IPS-11a (cell line): Measurements from ENCODE around the gene DNAJC10.
"Not testable (repeated sequence)": the region's sequence is repeated elsewhere in the genome, so short reads cannot be mapped to it uniquely, and the experiment has no call there.

Experiments
- H3K4me3 ChIP-seq: one replicate; pipeline ENCODE4 v1.5.1; 2013; ENCODE audit warnings: low read depth, low read length, control low read depth

The DNAJC10 gene

DNA sequence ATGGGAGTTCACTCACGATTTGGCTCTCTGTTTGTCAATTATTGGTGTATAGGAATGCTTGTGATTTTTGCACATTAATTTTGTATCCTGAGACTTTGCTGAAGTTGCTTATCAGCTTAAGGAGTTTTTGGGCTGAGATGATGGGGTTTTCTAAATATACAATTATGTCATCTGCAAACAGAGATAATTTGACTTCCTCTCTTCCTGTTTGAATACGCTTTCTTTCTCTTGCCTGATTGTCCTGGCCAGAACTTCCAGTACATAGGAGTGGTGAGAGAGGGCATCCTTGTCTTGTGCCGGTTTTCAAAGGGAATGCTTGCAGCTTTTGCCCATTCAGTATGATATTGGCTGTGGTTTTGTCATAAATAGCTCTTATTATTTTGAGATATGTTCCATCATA lies 66.6 kb downstream of the DNAJC10 start:
- not testable (repeated sequence) for H3K4me3 ChIP-seq

DNA sequence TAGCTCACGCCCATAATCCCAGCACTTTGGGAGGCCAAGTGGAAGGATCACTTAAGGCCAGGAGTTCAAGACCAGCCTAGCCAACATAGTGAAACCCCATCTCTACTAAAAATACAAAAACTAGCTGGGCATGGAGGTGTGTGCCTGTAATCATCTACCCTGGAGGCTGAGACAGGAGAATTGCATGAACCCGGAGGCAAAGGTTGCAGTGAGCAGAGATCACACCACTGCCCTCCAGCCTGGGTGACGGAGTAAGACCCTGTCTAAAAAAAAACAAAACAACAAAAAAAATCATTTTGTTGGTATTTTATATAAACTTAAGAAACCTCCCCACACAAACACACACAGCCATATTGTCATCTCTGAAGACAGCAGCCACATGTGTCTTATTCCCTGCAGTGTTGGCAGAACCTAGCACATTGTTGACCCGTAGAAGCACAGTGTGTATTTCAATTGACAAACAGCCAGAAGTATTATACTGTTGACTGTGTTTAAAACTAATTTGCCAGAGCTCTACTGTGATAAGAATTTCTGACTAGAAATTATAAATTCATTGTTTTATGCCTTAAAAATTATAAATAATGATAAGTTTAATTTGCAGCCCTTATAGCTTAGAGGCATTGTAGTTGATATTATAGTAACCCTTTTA lies 68.1 kb downstream of the DNAJC10 start:
- H3K4me3 ChIP-seq = no peak overlapping the region

DNA sequence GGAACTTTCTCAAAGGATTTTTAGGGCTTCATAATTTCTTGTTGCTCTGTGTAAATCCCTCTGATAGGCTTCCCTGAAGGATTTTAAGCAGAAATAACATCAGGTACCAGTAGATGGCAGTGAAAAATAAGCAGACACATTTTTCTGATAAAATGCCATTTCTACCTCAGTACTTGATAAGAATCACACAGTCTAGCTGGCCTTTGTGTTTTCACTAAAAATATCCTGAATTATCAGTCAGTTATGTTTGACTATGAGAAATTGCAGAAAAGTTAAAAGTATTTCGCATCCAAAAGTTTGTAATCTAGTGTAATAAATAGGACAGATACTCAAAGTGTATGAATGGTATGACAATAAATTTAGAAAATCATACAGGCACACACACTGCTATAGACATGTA lies 68.7 kb downstream of the DNAJC10 start:
- H3K4me3 ChIP-seq = no peak overlapping the region

DNA sequence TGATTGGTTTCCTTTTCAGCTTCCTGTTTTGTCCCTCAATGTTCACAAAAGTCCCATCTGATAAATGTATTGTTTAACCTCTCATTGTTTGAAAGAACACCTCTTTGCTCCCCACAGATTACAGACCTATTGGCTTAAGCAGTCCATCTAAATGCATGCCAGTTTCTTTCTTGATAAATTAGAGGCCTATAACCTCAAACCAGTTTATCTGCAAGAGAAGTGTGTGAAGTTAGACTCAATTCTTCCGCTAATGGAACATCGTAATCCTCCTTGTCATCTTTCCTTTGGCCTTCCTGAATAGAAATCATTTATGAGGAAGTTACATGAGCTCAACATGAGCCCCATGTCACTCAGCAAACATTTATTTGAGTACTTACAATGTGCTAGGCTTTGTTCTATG lies 76.4 kb downstream of the DNAJC10 start:
- H3K4me3 ChIP-seq = no peak overlapping the region

DNA sequence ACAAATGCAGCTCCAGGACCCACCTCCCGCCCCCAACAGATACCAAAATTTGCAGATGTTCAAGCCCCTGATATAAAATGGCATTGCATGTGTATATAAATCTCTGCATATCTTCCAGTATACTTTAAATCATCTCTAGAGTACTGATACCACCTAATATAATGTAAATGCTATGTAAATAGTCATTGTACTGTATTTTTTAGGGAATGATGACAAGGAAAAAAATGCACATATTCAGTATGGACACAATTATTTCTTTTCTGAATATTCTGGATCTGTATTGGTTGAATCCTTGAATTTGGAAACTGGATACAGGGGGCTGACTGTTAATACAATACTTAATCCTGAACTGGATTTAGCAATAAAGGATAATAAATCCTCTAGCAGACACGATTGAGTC lies 82.7 kb downstream of the DNAJC10 start:
- no peak overlapping the region for H3K4me3 ChIP-seq

DNA sequence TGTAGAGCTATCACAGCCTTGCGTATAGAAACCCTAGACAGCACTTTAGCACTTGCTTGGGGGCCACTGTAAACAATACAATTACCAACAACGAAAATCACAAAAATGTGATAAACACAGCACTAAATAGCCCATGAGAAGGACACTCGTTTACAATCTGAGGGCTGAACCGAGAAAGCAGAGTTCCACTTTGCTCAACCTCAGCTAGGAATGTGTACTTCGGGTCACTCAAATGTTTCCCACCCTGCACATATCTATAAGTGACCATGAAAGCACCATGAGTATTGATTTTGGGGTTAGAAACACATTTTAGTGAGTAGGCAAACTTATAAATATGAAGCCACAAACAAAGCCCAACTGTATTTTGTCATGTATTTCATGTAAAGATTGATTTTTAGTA lies 88.1 kb downstream of the DNAJC10 start:
- no peak overlapping the region for H3K4me3 ChIP-seq

DNA sequence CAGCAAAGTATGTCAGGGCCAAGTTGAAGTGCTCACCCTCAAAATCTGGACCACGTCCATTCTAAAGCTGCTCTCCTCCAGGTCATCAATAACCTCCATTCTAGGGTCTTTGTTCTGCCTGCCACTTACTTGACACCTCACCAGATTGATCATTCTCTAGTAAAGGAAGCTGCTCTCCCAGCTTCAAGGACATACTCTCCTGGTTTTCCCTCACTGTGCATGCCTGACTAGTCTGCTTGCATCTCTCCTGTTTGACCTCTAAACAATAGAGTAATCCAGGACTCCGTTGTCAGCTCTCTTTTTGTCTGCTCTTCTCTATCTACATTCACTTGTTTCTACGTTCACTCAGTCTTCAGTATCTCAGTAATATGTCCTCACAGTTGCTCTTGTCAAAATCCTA lies 91.3 kb downstream of the DNAJC10 start:
- H3K4me3 ChIP-seq = no peak overlapping the region

DNA sequence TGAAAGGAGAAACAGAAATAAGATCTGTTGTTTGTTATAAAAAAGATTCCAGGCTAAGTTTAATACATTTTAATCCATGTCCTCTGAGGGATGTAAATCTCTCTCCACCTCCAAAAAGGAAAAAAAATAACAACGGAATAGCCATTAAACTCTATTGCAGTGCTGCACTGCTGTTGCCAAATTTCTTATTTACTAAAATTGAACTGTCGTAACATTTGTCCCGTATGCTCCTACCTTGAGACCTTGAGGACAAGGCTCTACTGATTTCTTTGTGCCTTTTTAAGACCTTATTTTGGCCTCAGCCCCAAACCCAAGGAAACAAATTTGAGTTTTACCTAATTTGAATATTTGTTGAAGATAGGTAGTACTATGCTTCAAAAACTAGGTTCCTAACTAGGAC lies 94.0 kb downstream of the DNAJC10 start:
- no peak overlapping the region for H3K4me3 ChIP-seq

DNA sequence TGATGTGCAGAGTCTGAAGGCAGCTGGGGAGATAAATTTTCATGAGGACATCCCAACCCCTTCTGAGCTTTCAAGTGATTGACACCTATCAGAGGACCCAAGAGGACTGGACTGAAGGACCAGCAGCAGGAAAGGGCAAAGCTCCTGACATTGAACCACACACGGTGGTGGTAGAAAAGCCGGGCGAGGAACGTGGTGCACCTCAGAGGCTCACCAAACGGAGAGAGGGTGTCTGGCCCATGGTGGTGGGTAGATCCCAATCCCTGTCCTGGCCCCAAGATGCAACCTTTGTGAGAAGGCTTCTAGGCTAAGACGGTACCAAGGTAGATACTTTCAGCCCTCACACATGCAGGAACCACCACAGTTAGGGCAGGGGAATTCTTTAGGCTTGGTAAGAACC lies 98.3 kb downstream of the DNAJC10 start:
- H3K4me3 ChIP-seq = no peak overlapping the region

DNA sequence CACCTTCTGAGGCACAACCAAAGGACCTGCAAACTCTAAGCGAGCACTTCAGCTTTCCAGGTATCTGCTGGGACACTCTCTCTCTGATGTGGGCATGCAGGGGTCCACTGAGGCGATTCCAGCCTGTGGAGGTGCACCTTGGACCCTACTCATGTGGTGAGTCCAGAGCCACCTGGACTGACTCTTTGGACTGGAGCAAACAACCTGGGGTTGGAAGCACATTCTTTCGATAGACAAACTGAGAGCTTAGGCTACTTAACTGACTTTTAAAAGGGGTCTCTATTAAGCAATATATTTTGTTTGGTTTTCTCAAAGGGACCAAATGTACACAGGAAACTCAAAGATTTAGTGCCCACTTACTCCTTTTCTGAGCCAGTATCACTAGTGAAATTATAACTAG lies 98.7 kb downstream of the DNAJC10 start:
- no peak overlapping the region for H3K4me3 ChIP-seq

DNA sequence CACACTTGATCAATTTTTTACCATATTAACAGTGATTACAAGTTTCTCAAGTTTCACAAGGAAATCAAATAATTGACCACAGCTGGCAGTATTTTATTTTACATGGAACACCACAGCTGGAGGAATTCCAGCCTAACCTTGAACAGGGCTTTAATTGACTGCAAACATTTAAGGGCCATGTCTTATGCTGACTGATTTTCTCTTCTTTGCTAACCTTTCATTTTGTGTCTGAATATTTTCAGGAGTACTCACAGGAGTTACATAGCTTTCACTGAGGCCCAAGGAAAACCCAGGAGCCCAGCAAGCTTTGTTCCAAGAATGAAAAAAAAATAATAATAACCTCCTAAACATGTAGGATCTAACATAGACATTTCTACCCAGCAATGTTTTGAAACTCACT lies 100.8 kb downstream of the DNAJC10 start:
- H3K4me3 ChIP-seq = no peak overlapping the region

DNA sequence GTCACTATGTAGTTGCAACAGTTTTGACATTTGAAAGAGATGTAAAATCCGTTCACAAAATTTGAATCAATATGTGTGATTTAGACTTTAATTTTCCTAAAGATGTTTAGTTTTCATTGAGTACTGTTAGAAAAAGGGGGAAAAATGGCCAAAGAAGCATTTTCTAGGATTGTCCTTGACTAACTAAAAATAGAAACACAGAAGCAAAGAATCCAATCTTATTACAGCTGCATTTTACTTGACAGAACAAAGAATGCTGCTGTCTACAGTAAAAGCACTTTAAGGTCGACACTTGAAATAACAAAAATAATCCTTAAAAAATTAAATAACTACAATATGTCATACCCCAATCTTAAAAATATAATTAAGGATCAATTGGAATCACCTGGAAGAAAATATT lies 101.5 kb downstream of the DNAJC10 start:
- H3K4me3 ChIP-seq = no peak overlapping the region

DNA sequence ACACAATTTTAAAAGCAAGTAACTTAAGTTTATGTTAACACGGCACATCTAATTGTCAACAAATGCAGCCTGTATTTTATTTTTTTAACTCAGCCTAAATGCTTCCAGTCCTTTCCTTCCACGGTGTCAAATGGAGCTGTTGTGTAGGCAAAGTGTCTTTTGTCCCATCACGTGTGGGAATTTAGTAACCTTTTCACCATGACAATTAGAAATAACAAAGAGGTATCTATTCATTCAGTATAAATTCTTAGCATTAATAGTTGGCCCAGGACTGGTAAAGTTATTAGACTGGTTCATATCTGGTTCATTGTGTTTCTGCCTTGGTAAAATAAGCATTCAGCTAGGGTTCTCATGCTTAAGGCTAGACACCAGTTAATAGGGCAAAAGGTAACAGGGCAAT lies 102.4 kb downstream of the DNAJC10 start:
- H3K4me3 ChIP-seq = no peak overlapping the region

DNA sequence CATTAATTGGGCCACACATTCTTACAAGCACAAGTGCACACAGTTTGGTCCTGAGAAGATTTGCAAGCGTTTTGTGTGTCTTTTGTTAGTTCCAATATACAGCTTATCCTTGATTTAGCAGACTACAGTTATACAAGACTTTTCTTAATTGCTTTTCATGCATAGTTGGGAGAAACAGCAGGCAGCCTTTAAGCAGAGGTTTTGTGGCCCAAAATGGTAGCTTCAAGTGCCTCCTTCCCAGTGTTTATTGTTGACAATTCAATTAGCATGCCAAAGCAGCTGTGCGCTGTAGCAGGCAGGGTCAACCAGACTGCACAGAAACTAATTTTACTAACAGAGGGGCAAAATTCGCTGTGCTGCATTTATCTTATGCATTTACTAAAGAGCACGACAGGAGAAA lies 102.9 kb downstream of the DNAJC10 start:
- H3K4me3 ChIP-seq = no peak overlapping the region

DNA sequence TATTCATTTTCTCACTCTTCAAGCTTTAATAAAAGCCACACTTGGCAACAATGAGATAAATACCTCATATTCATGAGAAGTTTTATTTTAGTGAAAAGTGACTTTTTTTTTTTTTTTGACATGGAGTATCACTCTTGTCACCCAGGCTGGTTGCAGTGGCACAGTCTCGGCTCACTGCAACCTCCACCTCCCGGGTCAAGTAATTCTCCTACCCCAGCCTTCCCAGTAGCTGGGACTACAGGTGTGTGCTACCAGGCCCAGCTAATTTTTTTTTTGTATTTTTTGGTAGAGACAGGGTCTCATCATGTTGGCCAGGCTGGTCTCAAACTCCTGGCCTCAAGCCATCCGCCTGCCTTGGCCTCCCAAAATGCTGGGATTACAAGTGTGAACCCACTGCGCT lies 103.4 kb downstream of the DNAJC10 start:
- no peak overlapping the region for H3K4me3 ChIP-seq

DNA sequence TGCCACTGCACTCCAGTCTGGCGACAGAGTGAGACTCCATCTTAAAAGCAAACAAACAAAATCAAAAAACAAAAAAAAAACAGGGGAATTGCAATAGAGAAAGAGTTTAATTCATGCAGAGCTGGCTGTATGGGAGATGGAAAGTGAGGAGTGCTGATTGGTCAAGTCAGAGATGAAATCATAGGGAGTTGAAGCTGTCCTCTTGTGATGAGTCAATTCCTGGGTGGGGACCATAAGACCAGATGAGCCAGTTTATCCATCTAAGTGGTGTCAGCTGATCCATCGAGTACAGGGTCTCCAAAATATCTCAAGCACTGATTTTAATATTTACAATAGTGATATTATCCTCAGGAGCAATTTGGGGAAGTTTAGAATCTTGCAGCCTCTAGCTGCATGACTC lies 105.1 kb downstream of the DNAJC10 start:
- no peak overlapping the region for H3K4me3 ChIP-seq

DNA sequence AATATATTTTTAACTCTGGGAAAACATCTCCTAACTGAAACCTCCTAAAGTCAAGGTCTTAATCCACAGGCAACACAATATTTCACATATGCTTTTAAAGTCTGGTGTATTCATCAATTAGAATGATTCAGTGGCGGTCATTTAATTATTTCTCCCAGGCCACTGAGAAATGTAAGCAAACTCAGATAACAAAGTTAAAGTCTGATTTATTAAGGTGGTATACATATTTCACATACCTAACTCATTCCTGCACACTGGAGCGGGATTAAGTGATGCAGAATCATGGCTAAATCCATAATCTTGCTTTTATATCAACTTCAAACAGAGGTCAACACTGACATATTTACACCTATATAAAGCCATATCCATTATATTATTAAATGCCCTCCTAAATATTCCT lies 106.7 kb downstream of the DNAJC10 start:
- no peak overlapping the region for H3K4me3 ChIP-seq

DNA sequence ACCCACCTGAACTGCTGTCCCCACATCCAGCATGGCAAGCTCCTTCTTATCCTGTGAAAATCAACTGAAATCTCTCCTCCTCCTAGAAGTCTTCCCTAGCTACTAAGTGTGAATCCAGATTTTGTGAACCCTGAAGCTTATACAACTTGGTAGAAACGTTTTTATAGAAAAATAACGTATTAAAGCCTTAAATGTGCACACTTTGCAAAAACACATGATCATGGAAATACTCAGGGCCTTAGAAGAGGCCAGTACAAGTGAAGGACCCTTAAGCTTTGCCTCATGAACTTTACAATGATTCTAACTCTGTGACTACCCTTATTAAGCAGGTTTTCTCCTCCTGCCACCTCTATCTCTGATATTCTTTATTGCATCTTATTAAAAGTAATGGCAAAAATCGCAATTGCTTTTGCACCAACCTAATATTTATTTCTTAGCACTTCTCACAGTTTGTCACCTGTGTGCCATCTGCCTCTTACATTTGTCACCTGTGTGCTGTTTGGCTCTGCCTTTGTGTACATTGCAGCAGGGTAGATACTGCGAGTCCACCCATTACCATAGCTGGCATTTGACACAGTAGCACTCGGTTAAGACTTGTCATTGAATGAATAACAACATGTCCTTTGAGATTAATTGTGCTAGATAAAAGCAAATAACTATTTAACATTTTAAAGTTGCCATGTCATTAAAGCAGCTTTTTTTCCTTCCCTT lies 108.2 kb downstream of the DNAJC10 start:
- H3K4me3 ChIP-seq = no peak overlapping the region

DNA sequence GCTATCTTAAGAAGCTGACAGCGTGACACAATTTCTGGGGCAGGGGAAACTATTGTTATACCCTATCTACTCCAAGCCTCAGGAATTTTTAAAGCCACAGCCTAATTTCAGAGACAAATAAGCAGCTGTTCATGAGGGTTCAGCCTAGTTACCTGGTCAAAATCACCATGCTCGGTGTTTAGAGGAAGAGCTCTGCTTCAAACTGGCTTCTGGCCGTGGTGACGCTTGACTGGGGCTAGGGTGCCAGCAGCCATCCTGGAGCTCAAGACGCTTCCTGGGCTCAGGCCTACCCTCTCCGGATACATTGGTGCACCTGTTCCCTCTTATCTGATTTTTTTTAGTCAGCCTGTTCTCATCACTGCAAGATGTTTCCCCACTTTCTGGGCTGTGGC lies 108.7 kb downstream of the DNAJC10 start:
- no peak overlapping the region for H3K4me3 ChIP-seq

DNA sequence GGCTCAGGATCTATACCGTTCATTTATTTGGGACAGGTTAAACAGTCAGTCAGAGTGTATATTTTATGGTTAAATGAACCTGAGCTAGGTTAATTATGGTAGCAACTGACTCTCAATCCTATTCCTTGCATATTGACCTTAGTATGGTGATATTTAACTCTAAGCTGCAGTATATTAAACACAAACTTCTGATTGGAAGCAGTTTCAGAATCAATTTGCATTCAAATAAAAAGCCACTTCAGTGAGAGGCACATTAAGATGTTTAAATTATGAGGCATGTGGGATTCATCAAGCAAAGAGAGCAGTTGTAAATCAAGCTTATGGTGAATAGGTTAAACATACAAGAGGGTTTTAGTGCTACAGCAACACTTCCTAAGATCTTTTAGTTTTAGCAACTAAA lies 110.0 kb downstream of the DNAJC10 start:
- no peak overlapping the region for H3K4me3 ChIP-seq

DNA sequence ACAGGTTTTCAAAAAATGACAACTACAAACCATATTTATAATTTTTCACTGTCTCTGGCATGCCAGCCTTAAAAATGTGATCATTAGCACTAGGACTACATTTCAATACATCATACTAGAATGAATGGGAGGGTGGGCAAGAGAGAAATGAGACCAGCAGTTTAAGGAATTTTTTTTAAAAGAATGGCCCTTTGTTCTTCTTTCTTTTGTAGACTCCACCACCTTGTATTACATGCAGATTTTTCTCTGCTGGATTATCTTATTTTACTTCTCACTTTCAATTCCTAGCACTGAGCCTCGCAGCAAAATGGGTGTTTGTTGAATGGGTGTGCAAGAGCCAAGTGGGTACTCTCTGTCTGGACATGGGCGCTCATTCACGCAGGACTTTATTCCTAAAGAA lies 110.4 kb downstream of the DNAJC10 start:
- H3K4me3 ChIP-seq = no peak overlapping the region

DNA sequence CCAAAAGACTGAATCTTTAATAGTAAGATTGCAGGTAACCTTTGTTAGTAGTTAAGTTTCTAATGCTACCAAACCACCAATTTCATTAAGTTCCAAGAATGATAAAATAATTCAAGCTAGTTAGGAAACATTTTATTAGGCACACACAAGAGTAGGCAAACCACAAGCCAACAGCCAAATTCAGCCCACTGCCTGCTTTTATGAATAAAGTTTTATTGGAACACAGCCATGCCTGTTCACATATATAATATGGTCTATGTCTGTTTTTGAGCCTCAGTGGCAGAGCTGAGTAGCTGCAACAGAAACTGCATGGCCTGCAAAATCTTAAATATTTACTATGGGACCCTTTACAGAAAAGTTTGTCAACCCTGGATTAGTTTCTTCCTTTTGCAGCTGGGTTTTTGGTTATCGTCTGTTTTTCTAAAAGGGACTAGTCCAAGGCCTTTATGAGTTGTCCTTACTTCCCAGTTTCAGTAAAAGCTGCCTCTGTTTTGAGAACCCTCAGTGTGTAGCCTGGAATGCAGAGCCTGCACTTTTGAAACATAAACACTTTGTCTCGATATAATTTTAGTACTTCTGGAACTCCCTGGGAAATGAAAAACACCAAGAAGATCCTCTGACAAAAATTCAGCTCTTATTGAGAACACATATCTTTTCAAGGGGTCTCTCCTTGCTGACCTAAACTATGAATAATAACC lies 111.3 kb downstream of the DNAJC10 start:
- no peak overlapping the region for H3K4me3 ChIP-seq
